Measurements from ENCODE around the gene ZFYVE26.

The ZFYVE26 gene

DNA sequence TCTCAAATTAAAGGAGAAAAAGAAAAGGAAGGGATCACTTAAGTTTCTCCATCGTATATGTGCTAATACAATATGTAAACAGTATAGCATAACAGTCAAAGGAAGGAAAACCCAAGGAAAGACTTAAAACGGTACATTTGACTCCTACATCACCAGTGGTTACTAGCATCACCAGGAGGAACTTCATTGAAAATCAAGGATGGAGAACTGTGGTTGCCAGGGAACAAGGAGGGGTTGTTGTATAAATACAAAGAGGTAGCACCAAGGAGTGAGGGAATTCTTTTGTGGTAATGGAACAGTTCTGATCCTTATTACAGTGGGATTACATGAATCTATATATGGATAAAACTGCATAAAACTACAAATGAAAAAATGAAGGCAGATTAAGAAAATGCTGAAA lies 1.6 kb downstream of the ZFYVE26 start:
- peaks cover 9 to 12% of the 10 kb centered on the region in 2 donors for H3K36me3 ChIP-seq (ENCODE audit: control insufficient read depth in 2 of 2, insufficient read depth in 2 of 2, low read length in 2 of 2)
- no peak overlapping the region for H3K4me3 ChIP-seq (ENCODE audit: low read length in 2 of 2)
- no peaks in the 10 kb centered on the region for H3K27me3 ChIP-seq (ENCODE audit: control insufficient read depth in 1 of 2, insufficient read depth in 2 of 2, low read length in 2 of 2)
- H3K27ac ChIP-seq (ENCODE audit: low read length) = no peak overlapping the region
- H3K4me1 ChIP-seq (ENCODE audit: control insufficient read depth, insufficient read depth, low read length) = peaks cover 12% of the 10 kb centered on the region
- no peak overlapping the region for H3K9ac ChIP-seq (ENCODE audit: low read length in 2 of 2)
- H3K9me3 ChIP-seq (ENCODE audit: control insufficient read depth in 2 of 2, low read length in 2 of 2) = no peaks in the 10 kb centered on the region

DNA sequence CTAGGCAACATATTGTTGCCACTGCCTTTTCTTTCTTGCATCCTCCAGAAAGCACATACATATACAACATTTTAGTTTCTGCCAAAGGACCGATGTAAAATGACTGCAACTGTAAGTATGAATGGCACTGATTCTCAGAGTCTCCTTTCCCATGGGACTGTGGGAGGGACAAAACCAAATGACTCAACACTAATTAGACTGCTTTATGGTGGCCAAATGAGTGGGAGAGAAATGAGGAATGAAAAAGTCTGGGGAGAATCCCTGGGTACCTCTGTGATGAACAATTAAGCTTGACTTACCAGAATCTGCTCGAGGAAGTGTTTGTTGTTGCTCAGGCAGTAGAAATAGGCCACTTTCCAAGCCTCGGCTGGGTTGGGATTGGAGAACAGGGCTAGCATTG lies 10.1 kb downstream of the ZFYVE26 start:
- Histone ChIP-seq H3K36me3 (ENCODE audit: control insufficient read depth in 2 of 2, insufficient read depth in 2 of 2, low read length in 2 of 2) (peaks cover 65 to 68% of the 10 kb centered on the region in 2 donors), H3K4me1 (ENCODE audit: control insufficient read depth, insufficient read depth, low read length) (no peaks in the 10 kb centered on the region), H3K27me3 (ENCODE audit: control insufficient read depth in 1 of 2, insufficient read depth in 2 of 2, low read length in 2 of 2) (no peaks in the 10 kb centered on the region), H3K27ac (ENCODE audit: low read length) (no peak overlapping the region), H3K9ac (ENCODE audit: low read length in 2 of 2) (no peak overlapping the region), H3K4me3 (ENCODE audit: low read length in 2 of 2) (no peak overlapping the region), H3K9me3 (ENCODE audit: control insufficient read depth in 2 of 2, low read length in 2 of 2) (no peaks in the 10 kb centered on the region)

DNA sequence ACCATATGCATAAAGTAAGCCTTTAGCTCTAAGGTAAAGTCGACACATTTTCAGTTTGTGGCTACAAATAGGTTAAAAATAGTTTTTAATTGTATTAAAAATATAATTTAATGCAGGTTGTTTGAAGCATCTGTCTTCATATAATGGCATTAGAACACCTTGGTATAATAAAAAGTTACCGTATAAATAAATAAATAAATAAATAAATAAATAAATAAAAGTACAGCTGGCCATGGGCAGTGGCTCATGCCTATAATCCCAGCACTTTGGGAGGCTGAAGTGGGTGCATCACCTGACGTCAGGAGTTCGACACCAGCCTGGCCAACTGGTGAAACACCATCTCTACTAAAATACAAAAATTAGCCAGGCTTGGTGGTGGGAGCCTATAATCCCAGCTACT lies 15.6 kb downstream of the ZFYVE26 start:
- H3K27me3 ChIP-seq (ENCODE audit: control insufficient read depth in 1 of 2, insufficient read depth in 2 of 2, low read length in 2 of 2) = no peaks in the 10 kb centered on the region
- no peak overlapping the region for H3K27ac ChIP-seq (ENCODE audit: low read length)
- H3K36me3 ChIP-seq (ENCODE audit: control insufficient read depth in 2 of 2, insufficient read depth in 2 of 2, low read length in 2 of 2) = peaks cover 58 to 60% of the 10 kb centered on the region in 2 donors
- no peaks in the 10 kb centered on the region for H3K9me3 ChIP-seq (ENCODE audit: control insufficient read depth in 2 of 2, low read length in 2 of 2)
- no peaks in the 10 kb centered on the region for H3K4me1 ChIP-seq (ENCODE audit: control insufficient read depth, insufficient read depth, low read length)
- H3K9ac ChIP-seq (ENCODE audit: low read length in 2 of 2) = no peak overlapping the region
- no peak overlapping the region for H3K4me3 ChIP-seq (ENCODE audit: low read length in 2 of 2)

DNA sequence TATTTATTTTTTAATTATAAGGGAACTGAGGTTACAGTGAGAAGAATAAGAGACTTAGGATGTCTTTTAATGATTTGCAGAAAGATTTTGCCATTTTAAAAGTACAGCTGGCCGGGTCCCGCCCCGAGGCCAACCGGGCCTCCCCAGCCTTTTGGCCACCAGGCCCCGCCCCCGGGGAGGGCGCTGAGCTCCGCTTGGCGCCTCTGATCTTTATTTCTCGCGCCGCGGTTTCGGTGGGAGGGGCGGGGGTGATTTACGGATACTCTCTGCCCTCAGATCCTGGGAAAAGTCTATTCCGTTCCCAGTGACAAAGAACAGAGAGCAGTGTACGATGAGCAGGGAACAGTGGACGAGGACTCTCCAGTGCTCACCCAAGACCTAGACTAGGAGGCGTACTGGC lies 17.7 kb downstream of the ZFYVE26 start:
- Histone ChIP-seq H3K9ac (ENCODE audit: low read length in 2 of 2) (no peak overlapping the region), H3K4me1 (ENCODE audit: control insufficient read depth, insufficient read depth, low read length) (no peaks in the 10 kb centered on the region), H3K9me3 (ENCODE audit: control insufficient read depth in 2 of 2, low read length in 2 of 2) (no peaks in the 10 kb centered on the region), H3K27me3 (ENCODE audit: control insufficient read depth in 1 of 2, insufficient read depth in 2 of 2, low read length in 2 of 2) (no peaks in the 10 kb centered on the region), H3K36me3 (ENCODE audit: control insufficient read depth in 2 of 2, insufficient read depth in 2 of 2, low read length in 2 of 2) (peaks cover 52 to 57% of the 10 kb centered on the region in 2 donors), H3K4me3 (ENCODE audit: low read length in 2 of 2) (no peak overlapping the region), H3K27ac (ENCODE audit: low read length) (no peak overlapping the region)

DNA sequence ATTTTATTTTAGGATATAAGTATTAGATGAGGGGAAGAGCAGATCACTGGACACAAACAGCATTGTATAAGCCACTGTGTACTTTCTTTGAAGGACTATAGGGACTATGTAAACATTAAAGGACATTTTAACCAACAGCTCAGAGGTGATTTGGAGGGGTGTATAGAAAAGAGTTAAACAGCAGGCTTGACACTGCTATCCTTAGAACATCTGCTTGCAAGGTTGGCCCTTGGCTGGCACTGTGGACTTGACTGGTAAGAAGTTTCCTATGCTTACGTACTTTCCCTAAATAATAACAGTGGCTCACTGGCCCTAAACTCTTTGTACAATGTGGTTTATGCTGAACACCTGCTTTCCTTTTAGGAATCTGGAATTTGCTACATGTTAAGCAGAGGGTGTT lies 28.7 kb downstream of the ZFYVE26 start:
- Histone ChIP-seq H3K36me3 (ENCODE audit: control insufficient read depth in 2 of 2, insufficient read depth in 2 of 2, low read length in 2 of 2) (peaks cover 63 to 66% of the 10 kb centered on the region in 2 donors), H3K9ac (ENCODE audit: low read length in 2 of 2) (no peak overlapping the region), H3K4me1 (ENCODE audit: control insufficient read depth, insufficient read depth, low read length) (no peaks in the 10 kb centered on the region), H3K27me3 (ENCODE audit: control insufficient read depth in 1 of 2, insufficient read depth in 2 of 2, low read length in 2 of 2) (no peaks in the 10 kb centered on the region), H3K9me3 (ENCODE audit: control insufficient read depth in 2 of 2, low read length in 2 of 2) (no peaks in the 10 kb centered on the region), H3K4me3 (ENCODE audit: low read length in 2 of 2) (no peak overlapping the region), H3K27ac (ENCODE audit: low read length) (no peak overlapping the region)

DNA sequence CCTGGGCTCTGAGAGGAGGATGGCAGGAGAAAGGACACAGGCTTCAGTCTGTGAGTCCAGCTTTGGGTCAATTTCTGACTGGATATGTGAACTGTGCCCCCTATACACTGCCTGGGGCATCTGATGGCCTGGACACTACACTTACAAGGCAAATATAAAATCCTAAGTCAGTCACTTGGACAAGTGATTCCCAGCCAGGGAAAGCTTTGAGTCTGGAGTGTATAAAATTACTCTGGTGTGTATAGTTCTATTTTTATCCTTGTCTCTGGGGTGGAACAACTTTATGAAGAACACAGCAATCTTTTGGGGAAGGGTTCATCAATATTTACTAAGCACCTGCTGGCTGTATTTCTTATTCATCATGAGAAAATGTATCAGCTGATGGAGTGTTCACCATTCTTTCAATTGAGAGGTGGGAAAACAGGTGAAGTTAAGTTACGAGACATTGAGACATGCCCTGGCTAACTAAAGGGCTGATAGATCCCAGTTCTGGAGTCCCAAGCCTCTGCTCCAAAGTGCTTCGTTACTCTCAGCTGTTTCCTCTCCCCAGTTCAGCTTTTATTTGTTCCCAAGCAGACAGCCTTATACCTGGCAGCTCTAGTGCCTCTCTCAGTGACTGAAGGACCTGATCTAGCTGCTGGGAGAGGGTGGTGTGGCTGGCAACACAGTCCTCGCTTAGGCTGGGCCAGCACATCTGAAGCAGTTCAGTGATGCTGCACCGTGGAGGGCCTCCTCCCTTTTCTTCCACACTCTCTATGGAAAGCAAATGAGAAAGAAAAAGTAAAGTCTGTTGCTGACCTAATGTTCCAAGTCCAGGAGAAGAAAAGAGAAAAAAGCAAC lies 30.9 kb downstream of the ZFYVE26 start:
- no peak overlapping the region for H3K9ac ChIP-seq (ENCODE audit: low read length in 2 of 2)
- no peak overlapping the region for H3K27ac ChIP-seq (ENCODE audit: low read length)
- H3K36me3 ChIP-seq (ENCODE audit: control insufficient read depth in 2 of 2, insufficient read depth in 2 of 2, low read length in 2 of 2) = peaks cover 78 to 82% of the 10 kb centered on the region in 2 donors
- H3K27me3 ChIP-seq (ENCODE audit: control insufficient read depth in 1 of 2, insufficient read depth in 2 of 2, low read length in 2 of 2) = no peaks in the 10 kb centered on the region
- H3K4me1 ChIP-seq (ENCODE audit: control insufficient read depth, insufficient read depth, low read length) = no peaks in the 10 kb centered on the region
- H3K9me3 ChIP-seq (ENCODE audit: control insufficient read depth in 2 of 2, low read length in 2 of 2) = no peaks in the 10 kb centered on the region
- H3K4me3 ChIP-seq (ENCODE audit: low read length in 2 of 2) = no peak overlapping the region

DNA sequence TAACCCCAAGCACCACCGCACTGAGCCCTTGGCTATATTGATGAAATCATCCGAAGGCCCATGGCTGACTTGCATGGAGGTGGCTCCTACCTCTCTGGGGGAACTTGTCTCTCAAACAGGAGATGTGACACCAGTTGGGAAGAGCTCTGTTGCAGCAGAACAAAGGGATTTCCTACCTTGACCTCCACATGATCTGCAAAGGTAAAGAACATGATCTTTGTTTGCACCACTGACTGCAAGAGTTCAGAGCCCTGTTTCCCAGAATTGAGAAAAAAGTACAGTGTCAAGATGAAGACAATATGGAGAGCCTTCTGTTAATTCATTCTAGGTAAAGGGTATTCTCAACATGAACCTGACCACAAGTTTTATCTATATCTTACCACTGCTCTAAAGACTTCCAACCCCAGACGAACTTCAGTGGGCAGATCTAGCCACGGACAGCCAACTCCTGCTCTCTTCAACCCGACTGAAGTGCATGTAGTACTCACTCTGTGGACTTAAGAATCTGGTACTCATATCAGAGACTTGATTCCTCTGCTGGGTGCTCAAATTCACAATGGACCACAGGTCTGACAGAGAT lies 32.1 kb downstream of the ZFYVE26 start:
- no peaks in the 10 kb centered on the region for H3K4me1 ChIP-seq (ENCODE audit: control insufficient read depth, insufficient read depth, low read length)
- H3K27me3 ChIP-seq (ENCODE audit: control insufficient read depth in 1 of 2, insufficient read depth in 2 of 2, low read length in 2 of 2) = no peaks in the 10 kb centered on the region
- no peak overlapping the region for H3K9ac ChIP-seq (ENCODE audit: low read length in 2 of 2)
- H3K36me3 ChIP-seq (ENCODE audit: control insufficient read depth in 2 of 2, insufficient read depth in 2 of 2, low read length in 2 of 2) = peaks cover 73 to 79% of the 10 kb centered on the region in 2 donors
- H3K27ac ChIP-seq (ENCODE audit: low read length) = no peak overlapping the region
- no peak overlapping the region for H3K4me3 ChIP-seq (ENCODE audit: low read length in 2 of 2)
- no peaks in the 10 kb centered on the region for H3K9me3 ChIP-seq (ENCODE audit: control insufficient read depth in 2 of 2, low read length in 2 of 2)

DNA sequence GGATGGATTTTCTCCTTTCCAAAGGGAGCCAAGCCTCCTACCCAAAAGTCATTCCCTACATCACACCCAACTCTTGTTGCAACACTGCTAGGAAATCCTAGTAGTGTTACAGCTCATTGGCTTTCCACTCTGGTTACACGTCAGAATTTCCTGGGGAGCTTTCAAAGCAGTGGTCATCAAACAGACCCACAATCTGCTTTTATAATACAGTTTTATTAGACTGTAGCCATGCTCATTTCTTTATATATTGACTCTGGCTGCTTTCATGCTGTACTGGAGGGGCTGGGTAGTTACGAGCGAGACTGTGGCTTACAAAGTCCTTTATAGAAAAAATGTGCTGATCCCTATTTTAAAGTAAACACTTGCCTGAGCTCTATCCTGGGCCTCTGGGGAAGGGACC lies 34.3 kb downstream of the ZFYVE26 start:
- H3K9ac ChIP-seq (ENCODE audit: low read length in 2 of 2) = no peak overlapping the region
- no peak overlapping the region for H3K27ac ChIP-seq (ENCODE audit: low read length)
- H3K4me1 ChIP-seq (ENCODE audit: control insufficient read depth, insufficient read depth, low read length) = no peaks in the 10 kb centered on the region
- H3K4me3 ChIP-seq (ENCODE audit: low read length in 2 of 2) = no peak overlapping the region
- H3K36me3 ChIP-seq (ENCODE audit: control insufficient read depth in 2 of 2, insufficient read depth in 2 of 2, low read length in 2 of 2) = peaks cover 79 to 81% of the 10 kb centered on the region in 2 donors
- H3K9me3 ChIP-seq (ENCODE audit: control insufficient read depth in 2 of 2, low read length in 2 of 2) = no peaks in the 10 kb centered on the region
- H3K27me3 ChIP-seq (ENCODE audit: control insufficient read depth in 1 of 2, insufficient read depth in 2 of 2, low read length in 2 of 2) = no peaks in the 10 kb centered on the region

DNA sequence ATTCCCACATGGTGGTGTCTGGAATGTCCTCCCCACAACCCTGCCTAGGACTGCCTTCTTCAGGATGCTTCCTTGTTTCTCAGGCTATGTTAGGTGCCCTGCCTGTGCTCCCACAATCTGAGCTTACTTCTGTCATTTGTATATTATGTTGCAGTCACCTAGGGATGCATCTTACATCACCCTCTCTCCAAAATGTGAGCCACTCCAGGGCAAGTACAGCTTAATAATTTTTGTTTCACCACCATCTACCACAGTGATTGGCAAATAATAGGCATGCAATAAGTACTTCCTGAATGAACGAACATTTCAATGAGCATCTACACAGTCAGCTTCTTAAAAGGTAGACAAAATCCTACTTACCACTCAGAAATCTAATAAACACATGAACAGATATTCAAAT lies 37.6 kb downstream of the ZFYVE26 start:
- H3K4me1 ChIP-seq (ENCODE audit: control insufficient read depth, insufficient read depth, low read length) = no peaks in the 10 kb centered on the region
- no peak overlapping the region for H3K27ac ChIP-seq (ENCODE audit: low read length)
- H3K9ac ChIP-seq (ENCODE audit: low read length in 2 of 2) = no peak overlapping the region
- H3K9me3 ChIP-seq (ENCODE audit: control insufficient read depth in 2 of 2, low read length in 2 of 2) = no peaks in the 10 kb centered on the region
- no peak overlapping the region for H3K4me3 ChIP-seq (ENCODE audit: low read length in 2 of 2)
- no peaks in the 10 kb centered on the region for H3K27me3 ChIP-seq (ENCODE audit: control insufficient read depth in 1 of 2, insufficient read depth in 2 of 2, low read length in 2 of 2)
- peaks cover 76 to 83% of the 10 kb centered on the region in 2 donors for H3K36me3 ChIP-seq (ENCODE audit: control insufficient read depth in 2 of 2, insufficient read depth in 2 of 2, low read length in 2 of 2)

DNA sequence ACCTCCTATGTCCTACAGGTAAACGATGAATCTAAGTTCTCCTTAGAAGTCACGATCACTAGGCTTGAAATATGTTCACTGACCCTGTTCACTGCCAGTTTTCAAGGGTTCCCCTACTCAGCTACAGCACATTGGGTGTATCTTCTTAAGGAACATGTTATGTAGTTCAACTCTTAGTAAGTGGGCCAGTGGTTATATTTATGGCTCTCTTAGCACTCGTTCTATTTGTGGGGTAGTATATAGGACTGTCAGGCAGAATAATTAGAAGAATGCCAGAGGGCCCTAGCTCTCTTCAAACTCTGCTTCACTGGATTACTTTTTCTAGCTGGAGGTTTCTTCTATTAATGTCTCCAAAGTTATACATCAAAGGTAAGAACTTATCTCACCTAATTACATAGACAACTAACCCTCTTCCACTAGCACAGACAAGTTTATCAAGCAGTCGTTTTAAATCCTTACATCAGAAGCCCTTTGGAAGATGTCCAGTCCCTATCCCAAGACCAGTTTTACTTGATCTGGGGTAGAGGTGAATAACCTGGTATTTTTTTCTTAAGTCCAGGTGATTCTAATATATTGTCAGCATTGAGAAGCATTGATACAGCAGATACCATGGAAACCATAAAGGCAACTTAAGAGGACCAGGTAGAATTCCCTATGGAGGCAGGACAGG lies 39.6 kb downstream of the ZFYVE26 start:
- Histone ChIP-seq H3K9me3 (ENCODE audit: control insufficient read depth in 2 of 2, low read length in 2 of 2) (no peaks in the 10 kb centered on the region), H3K4me3 (ENCODE audit: low read length in 2 of 2) (no peak overlapping the region), H3K27ac (ENCODE audit: low read length) (no peak overlapping the region), H3K36me3 (ENCODE audit: control insufficient read depth in 2 of 2, insufficient read depth in 2 of 2, low read length in 2 of 2) (peaks cover 77 to 79% of the 10 kb centered on the region in 2 donors), H3K4me1 (ENCODE audit: control insufficient read depth, insufficient read depth, low read length) (no peaks in the 10 kb centered on the region), H3K27me3 (ENCODE audit: control insufficient read depth in 1 of 2, insufficient read depth in 2 of 2, low read length in 2 of 2) (no peaks in the 10 kb centered on the region), H3K9ac (ENCODE audit: low read length in 2 of 2) (no peak overlapping the region)

All from stomach smooth muscle (tissue), 2 donors.